HG02870 (cell line): ENCODE measurements around the gene NUP214.

Experiments used
- ATAC-seq: cut with Tn5 transposase; IDR thresholded peaks from one replicate; pipeline ENCODE4 v1.9.1; 2021; ENCODE audit warnings: mild to moderate bottlenecking, moderate library complexity; ENCODE audit not compliant: unreplicated experiment

The NUP214 gene

GRCh38 chr9:131125288-131126058 lies at the start of gene NUP214:
Gene NUP214, plus strand, starts transcription at chr9:131125586. Its CDS starts 119 bp downstream, at chr9:131125705.
- peak; percentile 92 for ATAC-seq

- ATAC-seq = no peak
Measured at GRCh38 chr9:131076347-131077195, 48.8 kb upstream of the NUP214 start.

GRCh38 chr9:131078427-131079366 lies 46.7 kb upstream of the NUP214 start:
- ATAC-seq = no peak

GRCh38 chr9:131080589-131080988 lies 44.8 kb upstream of the NUP214 start:
- ATAC-seq = no peak

- no peak for ATAC-seq
Measured at GRCh38 chr9:131081868-131082267, 43.5 kb upstream of the NUP214 start.

- ATAC-seq = no peak
Measured at GRCh38 chr9:131082774-131083512, 42.4 kb upstream of the NUP214 start.

- ATAC-seq = no peak
Measured at GRCh38 chr9:131084661-131085369, 40.6 kb upstream of the NUP214 start.

GRCh38 chr9:131085370-131086122 lies 39.8 kb upstream of the NUP214 start:
- no peak for ATAC-seq

GRCh38 chr9:131087354-131087893 lies 38.0 kb upstream of the NUP214 start:
- no peak for ATAC-seq

GRCh38 chr9:131090025-131090787 lies 35.2 kb upstream of the NUP214 start:
- no peak for ATAC-seq

- no peak for ATAC-seq
Measured at GRCh38 chr9:131091352-131091992, 33.9 kb upstream of the NUP214 start.

- no peak for ATAC-seq
Measured at GRCh38 chr9:131092030-131092429, 33.4 kb upstream of the NUP214 start.

- no peak for ATAC-seq
Measured at GRCh38 chr9:131092548-131093440, 32.6 kb upstream of the NUP214 start.

- ATAC-seq = no peak
Measured at GRCh38 chr9:131094015-131094414, 31.4 kb upstream of the NUP214 start.

GRCh38 chr9:131094622-131095021 lies 30.8 kb upstream of the NUP214 start:
- ATAC-seq = no peak

- ATAC-seq = no peak
Measured at GRCh38 chr9:131095666-131096268, 29.6 kb upstream of the NUP214 start.
